Neural cell (in vitro differentiated cells): Measurements from ENCODE around the gene GK. TPM values are rescaled to one million over a fixed set of nuclear protein-coding genes. Genes with fewer than 3 reads are reported as not detected.

Experiments
- H2AFZ ChIP-seq: fragments of 200-600, 300-800 bp; sonication (generic), shearing (Covaris generic); 2 replicates; pipeline ENCODE4 v1.6.0; 2014; ENCODE audit warnings: low read depth, mild to moderate bottlenecking, antibody characterized with exemption, low read length, moderate library complexity
- H3F3A ChIP-seq: fragments of 200-600 bp; shearing (Covaris generic); 2 replicates; pipeline ENCODE4 v1.6.1; 2016; ENCODE audit warnings: mild to moderate bottlenecking, moderate library complexity, mixed read lengths, antibody characterized with exemption, low read length; ENCODE audit not compliant: insufficient read depth, poor library complexity, severe bottlenecking
- H3K27ac ChIP-seq: fragments of 200-600, 300-800 bp; sonication (generic), shearing (Covaris generic); 2 replicates; pipeline ENCODE4 v1.5.1; 2014; ENCODE audit warnings: mild to moderate bottlenecking, low read length, moderate library complexity
- H3K27me3 ChIP-seq: fragments of 300-800, 200-600 bp; sonication (generic), shearing (Covaris generic); 2 replicates; pipeline ENCODE4 v1.6.0; 2014; ENCODE audit warnings: mild to moderate bottlenecking, low read depth, low read length, moderate library complexity; ENCODE audit not compliant: insufficient read depth
- H3K36me3 ChIP-seq: fragments of 300-800, 200-600 bp; sonication (generic), shearing (Covaris generic); 2 replicates; pipeline ENCODE4 v1.5.1; 2014; ENCODE audit warnings: mild to moderate bottlenecking, antibody characterized with exemption, low read length, moderate library complexity; ENCODE audit not compliant: insufficient read depth
- H3K4me2 ChIP-seq: fragments of 300-800, 200-600 bp; sonication (generic), shearing (Covaris generic); 2 replicates; pipeline ENCODE4 v1.6.0; 2014; ENCODE audit warnings: mild to moderate bottlenecking, low read length
- H3K4me3 ChIP-seq: fragments of 300-800, 200-600 bp; sonication (generic), shearing (Covaris generic); 2 replicates; pipeline ENCODE4 v1.5.1; 2014; ENCODE audit warnings: mild to moderate bottlenecking, low read length, moderate library complexity
- H3K79me2 ChIP-seq: fragments of 200-600 bp; shearing (Covaris generic); replicated peaks from 2 replicates; pipeline ENCODE4 v1.6.0; 2014; ENCODE audit warnings: mild to moderate bottlenecking, low read length, moderate library complexity; ENCODE audit not compliant: insufficient read depth
- H3K9ac ChIP-seq: fragments of 300-800, 200-600 bp; sonication (generic), shearing (Covaris generic); 2 replicates; pipeline ENCODE4 v1.6.1; 2016; ENCODE audit warnings: mild to moderate bottlenecking, low read length, mixed read lengths
- H3K9me2 ChIP-seq: fragments of 200-600 bp; shearing (Covaris generic); 2 replicates; pipeline ENCODE4 v1.6.1; 2016; ENCODE audit warnings: mild to moderate bottlenecking, low read length, mixed read lengths; ENCODE audit not compliant: insufficient read depth
- H3K9me3 ChIP-seq: fragments of 200-600, 300-800 bp; sonication (generic), shearing (Covaris generic); 2 replicates; pipeline ENCODE4 v1.6.1; 2016; ENCODE audit warnings: mild to moderate bottlenecking, mixed run types, low read length, moderate library complexity, mixed read lengths
- H4K20me1 ChIP-seq: fragments of 200-600 bp; shearing (Covaris generic); 2 replicates; pipeline ENCODE4 v1.6.1; 2016; ENCODE audit warnings: mild to moderate bottlenecking, mixed run types; ENCODE audit not compliant: insufficient read depth
- CTCF ChIP-seq: fragments of 450-650 bp; IDR thresholded peaks from 2 replicates; pipeline ENCODE4 v1.5.1; 2014; ENCODE audit warnings: antibody characterized with exemption, mild to moderate bottlenecking, moderate library complexity; ENCODE audit not compliant: poor library complexity, severe bottlenecking
- EP300 ChIP-seq: fragments of 450-650 bp; conservative IDR thresholded peaks from 2 replicates; pipeline ENCODE4 v1.6.1; 2014; ENCODE audit warnings: antibody characterized with exemption, mild to moderate bottlenecking, moderate library complexity; ENCODE audit not compliant: poor library complexity, severe bottlenecking
- EZH2 ChIP-seq: fragments of 200-600, 300-800 bp; shearing (Covaris generic), sonication (generic); IDR thresholded peaks from 2 replicates; pipeline ENCODE4 v1.6.1; 2014; ENCODE audit warnings: antibody characterized with exemption, low read length, borderline replicate concordance, mild to moderate bottlenecking; ENCODE audit not compliant: insufficient read depth, poor library complexity, severe bottlenecking
- MXI1 ChIP-seq: fragments of 450-650 bp; conservative IDR thresholded peaks from 2 replicates; pipeline ENCODE4 v1.6.1; 2014; ENCODE audit warnings: antibody characterized with exemption, mild to moderate bottlenecking; ENCODE audit not compliant: poor library complexity, severe bottlenecking
- POLR2AphosphoS5 ChIP-seq: IDR thresholded peaks from 2 replicates; pipeline ENCODE4 v1.6.1; 2012
- RAD21 ChIP-seq: fragments of 450-650 bp; conservative IDR thresholded peaks from 2 replicates; pipeline ENCODE4 v1.6.1; 2014; ENCODE audit warnings: antibody characterized with exemption, mild to moderate bottlenecking, moderate library complexity
- REST ChIP-seq: IDR thresholded peaks from 2 replicates; pipeline ENCODE4 v1.6.1; 2012; ENCODE audit warnings: borderline replicate concordance
- SMC3 ChIP-seq: fragments of 450-650 bp; conservative IDR thresholded peaks from 2 replicates; pipeline ENCODE4 v1.6.1; 2014; ENCODE audit warnings: antibody characterized with exemption, mild to moderate bottlenecking, moderate library complexity; ENCODE audit not compliant: poor library complexity
- TAF1 ChIP-seq: IDR thresholded peaks from 2 replicates; pipeline ENCODE4 v1.6.1; 2012; ENCODE audit warnings: low read depth
- polyA plus RNA-seq: library from polyadenylated mRNA; depleted of rRNA; stranded (reverse); fragments of >200 nt; gene quantifications from 2 replicates; pipeline ENCODE4 v1.2.3, GENCODE V29; 2014

The GK gene
- polyA plus RNA-seq, 1 donor from 2014 or later = 6.3 TPM

- Histone ChIP-seq H3K4me2 (no peak overlapping the region), H3K36me3 (no peaks in the 10 kb centered on the region), H3K27me3 (no peaks in the 10 kb centered on the region), H4K20me1 (no peaks in the 10 kb centered on the region), H3F3A (no peaks in the 10 kb centered on the region), H3K9ac (no peak overlapping the region), H3K4me3 (no peak overlapping the region), H2AFZ (no peak overlapping the region), H3K27ac (no peak overlapping the region), H3K79me2 (no peaks in the 10 kb centered on the region), H3K9me3 (no peaks in the 10 kb centered on the region), H3K9me2 (no peaks in the 10 kb centered on the region)
- no peak for TF ChIP-seq SMC3
- TF ChIP-seq MXI1 = no peak
- no peak for TF ChIP-seq RAD21
- TF ChIP-seq TAF1 = no peak
- no peak for TF ChIP-seq EZH2
- TF ChIP-seq REST = no peak
- no peak for TF ChIP-seq EP300
- no peak for TF ChIP-seq POLR2AphosphoS5
- TF ChIP-seq CTCF = no peak
Measured at GRCh38 chrX:30741545-30741944, 88.3 kb downstream of the GK start.

- H3K9me3 ChIP-seq = no peaks in the 10 kb centered on the region
- no peak for TF ChIP-seq EZH2
- TF ChIP-seq TAF1 = no peak
- H3K36me3 ChIP-seq = no peaks in the 10 kb centered on the region
- H3F3A ChIP-seq = no peaks in the 10 kb centered on the region
- no peaks in the 10 kb centered on the region for H3K79me2 ChIP-seq
- no peaks in the 10 kb centered on the region for H3K27me3 ChIP-seq
- H3K4me3 ChIP-seq = no peak overlapping the region
- H3K9ac ChIP-seq = no peak overlapping the region
- no peak overlapping the region for H3K4me2 ChIP-seq
- H4K20me1 ChIP-seq = no peaks in the 10 kb centered on the region
- H3K9me2 ChIP-seq = no peaks in the 10 kb centered on the region
- H3K27ac ChIP-seq = no peak overlapping the region
- no peak overlapping the region for H2AFZ ChIP-seq
Measured at GRCh38 chrX:30748342-30748960, 95.2 kb downstream of the GK start.

- no peaks in the 10 kb centered on the region for H3K9me3 ChIP-seq
- H3K4me3 ChIP-seq = no peak overlapping the region
- TF ChIP-seq EP300 (no peak), CTCF (no peak), POLR2AphosphoS5 (no peak), SMC3 (no peak), EZH2 (no peak), MXI1 (no peak), RAD21 (no peak), REST (no peak), TAF1 (no peak)
- no peaks in the 10 kb centered on the region for H3K79me2 ChIP-seq
- no peaks in the 10 kb centered on the region for H3K9me2 ChIP-seq
- no peaks in the 10 kb centered on the region for H4K20me1 ChIP-seq
- no peak overlapping the region for H3K9ac ChIP-seq
- H3F3A ChIP-seq = no peaks in the 10 kb centered on the region
- no peak overlapping the region for H2AFZ ChIP-seq
- no peak overlapping the region for H3K27ac ChIP-seq
- no peaks in the 10 kb centered on the region for H3K36me3 ChIP-seq
- no peaks in the 10 kb centered on the region for H3K27me3 ChIP-seq
- no peak overlapping the region for H3K4me2 ChIP-seq
Measured at GRCh38 chrX:30751497-30751896, 98.3 kb downstream of the GK start.
